DOHH2 (cell line): ENCODE data around the gene SLC37A1.

Source experiments
- H3F3A ChIP-seq: fragments of 200-600 bp; sonication (generic), shearing (Covaris generic); 2 replicates; pipeline ENCODE4 v1.6.0; 2016; ENCODE audit warnings: antibody characterized with exemption, mild to moderate bottlenecking; ENCODE audit not compliant: control insufficient read depth, insufficient read depth
- H3K27ac ChIP-seq: fragments of 200-600 bp; sonication (generic); 2 replicates; pipeline ENCODE4 v1.5.1; 2014; ENCODE audit warnings: low read depth, mild to moderate bottlenecking, low read length, moderate library complexity
- H3K27me3 ChIP-seq: fragments of 200-600 bp; sonication (generic); 2 replicates; pipeline ENCODE4 v1.6.1; 2014; ENCODE audit warnings: mild to moderate bottlenecking, low read length, mixed read lengths; ENCODE audit not compliant: control insufficient read depth
- H3K36me3 ChIP-seq: fragments of 200-600 bp; sonication (generic); 2 replicates; pipeline ENCODE4 v1.6.1; 2014; ENCODE audit warnings: mild to moderate bottlenecking, low read length, moderate library complexity, mixed read lengths; ENCODE audit not compliant: control insufficient read depth
- H3K4me1 ChIP-seq: fragments of 200-600 bp; sonication (generic); 2 replicates; pipeline ENCODE4 v1.6.1; 2014; ENCODE audit warnings: mild to moderate bottlenecking, low read length, mixed read lengths; ENCODE audit not compliant: control insufficient read depth
- H3K4me2 ChIP-seq: fragments of 200-600 bp; sonication (generic); 2 replicates; pipeline ENCODE4 v1.6.0; 2014; ENCODE audit warnings: mild to moderate bottlenecking, low read length, moderate library complexity
- H3K4me3 ChIP-seq: fragments of 200-600 bp; sonication (generic); 2 replicates; pipeline ENCODE4 v1.5.1; 2014; ENCODE audit warnings: mild to moderate bottlenecking, low read length, mixed read lengths
- H3K79me2 ChIP-seq: fragments of 200-600 bp; sonication (generic); 2 replicates; pipeline ENCODE4 v1.6.1; 2014; ENCODE audit warnings: mild to moderate bottlenecking, low read length, mixed read lengths; ENCODE audit not compliant: control insufficient read depth
- H3K9me2 ChIP-seq: fragments of 200-600 bp; sonication (generic); replicated peaks from 2 replicates; pipeline ENCODE4 v1.6.1; 2014; ENCODE audit warnings: mild to moderate bottlenecking, low read length, mixed read lengths; ENCODE audit not compliant: control insufficient read depth
- H3K9me3 ChIP-seq: fragments of 200-600 bp; sonication (generic); 2 replicates; pipeline ENCODE4 v1.6.1; 2014; ENCODE audit warnings: antibody characterized with exemption, low read length, mixed read lengths; ENCODE audit not compliant: control insufficient read depth, insufficient read depth
- H4K20me1 ChIP-seq: fragments of 200-600 bp; sonication (generic); 2 replicates; pipeline ENCODE4 v1.6.0; 2014; ENCODE audit warnings: low read depth, mild to moderate bottlenecking, antibody characterized with exemption, low read length, moderate library complexity; ENCODE audit not compliant: control insufficient read depth, insufficient read depth
- EZH2phosphoT487 ChIP-seq: fragments of 200-600 bp; sonication (generic); IDR thresholded peaks from 2 replicates; pipeline ENCODE4 v1.6.1; 2017; ENCODE audit warnings: borderline replicate concordance, mild to moderate bottlenecking, antibody characterized with exemption, low read length, moderate library complexity, mixed read lengths
- TF ChIP-seq, protein P1 (sequence below): fragments of 200-600 bp; sonication (generic); IDR thresholded peaks from one replicate; pipeline ENCODE4 v1.5.1; 2014; ENCODE audit warnings: antibody characterized with exemption, mild to moderate bottlenecking, low read depth, low read length; ENCODE audit not compliant: poor library complexity, severe bottlenecking

SLC37A1 gene

DNA sequence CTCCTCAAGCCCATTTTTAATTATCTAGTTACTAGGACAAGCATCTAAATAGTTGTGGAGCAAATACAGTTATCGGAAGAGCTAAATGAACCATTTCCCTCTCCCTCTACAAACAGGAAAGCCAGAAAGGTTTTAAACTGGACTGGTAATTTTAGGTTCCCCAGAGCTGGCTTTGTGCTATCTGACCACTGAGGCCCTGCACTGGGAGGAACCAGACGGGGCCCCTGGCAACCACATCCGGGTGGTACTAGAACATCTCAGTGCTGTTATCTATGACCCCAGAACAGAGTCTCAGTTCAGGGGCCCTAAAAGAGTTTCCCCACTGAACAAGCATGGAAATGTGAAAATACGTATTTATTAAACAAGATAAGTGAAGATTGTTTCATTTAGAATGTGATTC, 9.9 kb upstream of the SLC37A1 start:
- TF ChIP-seq, protein P1, sequence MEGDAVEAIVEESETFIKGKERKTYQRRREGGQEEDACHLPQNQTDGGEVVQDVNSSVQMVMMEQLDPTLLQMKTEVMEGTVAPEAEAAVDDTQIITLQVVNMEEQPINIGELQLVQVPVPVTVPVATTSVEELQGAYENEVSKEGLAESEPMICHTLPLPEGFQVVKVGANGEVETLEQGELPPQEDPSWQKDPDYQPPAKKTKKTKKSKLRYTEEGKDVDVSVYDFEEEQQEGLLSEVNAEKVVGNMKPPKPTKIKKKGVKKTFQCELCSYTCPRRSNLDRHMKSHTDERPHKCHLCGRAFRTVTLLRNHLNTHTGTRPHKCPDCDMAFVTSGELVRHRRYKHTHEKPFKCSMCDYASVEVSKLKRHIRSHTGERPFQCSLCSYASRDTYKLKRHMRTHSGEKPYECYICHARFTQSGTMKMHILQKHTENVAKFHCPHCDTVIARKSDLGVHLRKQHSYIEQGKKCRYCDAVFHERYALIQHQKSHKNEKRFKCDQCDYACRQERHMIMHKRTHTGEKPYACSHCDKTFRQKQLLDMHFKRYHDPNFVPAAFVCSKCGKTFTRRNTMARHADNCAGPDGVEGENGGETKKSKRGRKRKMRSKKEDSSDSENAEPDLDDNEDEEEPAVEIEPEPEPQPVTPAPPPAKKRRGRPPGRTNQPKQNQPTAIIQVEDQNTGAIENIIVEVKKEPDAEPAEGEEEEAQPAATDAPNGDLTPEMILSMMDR, result no peak
- TF ChIP-seq EZH2phosphoT487, result no peak
- H3K4me2 ChIP-seq, result peak overlapping the region; percentile 66
- H3K79me2 ChIP-seq, result no peaks in the 10 kb centered on the region
- peak overlapping the region; percentile 53 for H3K4me3 ChIP-seq
- no peaks in the 10 kb centered on the region for H4K20me1 ChIP-seq
- H3K4me1 ChIP-seq, result peaks cover 27% of the 10 kb centered on the region
- no peaks in the 10 kb centered on the region for H3K36me3 ChIP-seq
- H3K9me3 ChIP-seq, result no peaks in the 10 kb centered on the region
- peak overlapping the region; percentile 42 for H3K27ac ChIP-seq
- no peaks in the 10 kb centered on the region for H3K27me3 ChIP-seq
- no peaks in the 10 kb centered on the region for H3F3A ChIP-seq
- no peaks in the 10 kb centered on the region for H3K9me2 ChIP-seq

DNA sequence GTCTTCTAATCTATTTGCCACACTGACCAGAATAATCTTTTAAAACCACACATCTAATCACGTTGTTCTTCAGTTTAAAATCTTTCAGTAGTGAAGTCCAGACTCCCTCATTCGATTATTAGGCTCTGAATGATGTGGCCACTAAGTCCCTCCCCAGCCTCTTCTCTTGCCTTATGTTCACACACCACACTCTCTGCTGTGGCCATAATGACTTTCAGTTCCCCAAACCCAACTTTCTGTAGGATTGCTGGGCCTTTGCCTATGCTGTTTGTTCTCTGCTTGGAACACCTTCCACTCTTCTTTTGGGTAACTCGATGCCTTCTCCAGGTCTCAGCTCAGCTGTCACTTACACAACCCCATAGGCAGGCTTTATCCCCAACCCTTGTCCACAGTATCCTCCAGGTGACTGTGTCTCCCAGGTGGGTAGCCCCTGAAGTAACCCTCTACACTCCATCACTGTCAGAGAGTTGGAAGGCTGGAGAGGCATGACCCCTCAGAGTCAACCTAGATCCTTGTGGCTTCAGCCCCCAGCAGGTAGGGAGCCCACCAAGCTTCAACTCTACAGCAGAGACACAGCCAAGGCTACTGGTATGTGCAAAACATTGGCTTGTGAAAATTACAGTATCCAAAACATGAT, 8.4 kb upstream of the SLC37A1 start:
- Histone ChIP-seq H3K36me3 (no peaks in the 10 kb centered on the region), H3K4me2 (no peak overlapping the region), H3K9me3 (no peaks in the 10 kb centered on the region), H3K9me2 (no peaks in the 10 kb centered on the region), H4K20me1 (no peaks in the 10 kb centered on the region), H3K27me3 (no peaks in the 10 kb centered on the region), H3K79me2 (no peaks in the 10 kb centered on the region), H3K27ac (no peak overlapping the region), H3K4me3 (no peak overlapping the region), H3F3A (no peaks in the 10 kb centered on the region), H3K4me1 (peaks cover 27% of the 10 kb centered on the region)
- TF ChIP-seq EZH2phosphoT487, result no peak
- TF ChIP-seq, protein P1, result no peak

DNA sequence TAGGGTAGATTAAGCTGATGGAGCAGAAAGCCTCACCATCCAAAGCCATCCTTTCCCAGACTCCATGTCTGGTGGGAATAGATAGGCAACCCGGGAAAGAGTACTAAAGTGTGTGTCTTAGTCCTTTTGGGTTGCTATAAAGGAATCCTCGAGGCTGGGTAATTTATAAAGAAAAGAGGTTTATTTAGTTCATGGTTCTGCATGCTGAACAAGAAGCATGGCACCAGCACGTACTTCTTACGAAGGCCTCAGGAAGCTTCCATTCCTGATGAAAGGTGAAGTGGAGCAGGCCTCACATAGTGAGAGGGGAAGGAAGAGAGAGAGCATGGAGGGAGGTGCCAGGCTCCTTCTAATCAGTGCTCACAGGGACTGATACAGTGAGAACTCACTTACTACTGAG, 6.2 kb upstream of the SLC37A1 start:
- Histone ChIP-seq H3K4me3 (no peak overlapping the region), H3K36me3 (no peaks in the 10 kb centered on the region), H3K4me2 (no peak overlapping the region), H3K9me3 (no peaks in the 10 kb centered on the region), H3K27ac (no peak overlapping the region), H3K79me2 (no peaks in the 10 kb centered on the region), H3K4me1 (peaks cover 27% of the 10 kb centered on the region), H4K20me1 (no peaks in the 10 kb centered on the region), H3K9me2 (no peaks in the 10 kb centered on the region), H3K27me3 (no peaks in the 10 kb centered on the region), H3F3A (no peaks in the 10 kb centered on the region)
- TF ChIP-seq, protein P1, result no peak
- TF ChIP-seq EZH2phosphoT487, result no peak
